ENCODE data around the gene PSMD3. TPM values are rescaled to one million over a fixed set of nuclear protein-coding genes. Genes with fewer than 3 reads are reported as not detected.
"Not testable (repeated sequence)": the region's sequence is repeated elsewhere in the genome, so short reads cannot be mapped to it uniquely, and the experiment has no call there.

PSMD3 gene
- 49.7 TPM for polyA plus RNA-seq

DNA sequence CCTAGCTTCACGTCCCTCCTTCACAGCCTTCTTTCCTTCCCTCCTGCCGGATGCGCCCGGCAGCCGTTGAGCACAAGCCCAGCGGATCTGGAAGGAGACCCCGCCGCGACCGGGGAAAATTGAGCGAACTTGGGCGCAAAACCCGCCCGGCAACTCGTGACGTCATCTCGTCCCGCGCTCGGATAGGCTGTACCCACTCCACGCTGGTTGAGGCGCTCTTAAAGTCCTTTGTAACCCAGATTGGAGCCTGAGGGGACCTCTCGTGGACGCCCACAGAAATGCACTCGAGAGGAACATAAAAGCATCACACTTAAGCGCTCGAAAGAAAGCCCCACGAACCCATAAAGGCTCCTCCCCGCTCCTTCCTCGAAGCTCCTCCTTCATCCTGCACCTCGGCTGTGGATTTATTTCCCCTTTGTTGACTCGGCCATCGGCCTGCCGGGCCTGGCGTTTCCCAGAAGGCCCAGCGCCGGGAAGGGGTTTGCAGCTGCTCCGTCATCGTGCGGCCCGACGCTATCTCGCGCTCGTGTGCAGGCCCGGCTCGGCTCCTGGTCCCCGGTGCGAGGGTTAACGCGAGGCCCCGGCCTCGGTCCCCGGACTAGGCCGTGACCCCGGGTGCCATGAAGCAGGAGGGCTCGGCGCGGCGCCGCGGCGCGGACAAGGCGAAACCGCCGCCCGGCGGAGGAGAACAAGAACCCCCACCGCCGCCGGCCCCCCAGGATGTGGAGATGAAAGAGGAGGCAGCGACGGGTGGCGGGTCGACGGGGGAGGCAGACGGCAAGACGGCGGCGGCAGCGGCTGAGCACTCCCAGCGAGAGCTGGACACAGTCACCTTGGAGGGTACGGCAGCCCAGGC lies at the start of gene PSMD3:
Gene PSMD3 (plus strand): TSS at position 457 of the 856 bp plus-strand sequence. CDS start 164 bp downstream, at position 621.
- H3K4me3 Mint-ChIP-seq: peak within 1 kb of the TSS; percentile 94 to 97 (median 96)
- peak within 1 kb of the TSS; percentile 94 to 98 (median 96) for H3K27ac Mint-ChIP-seq

DNA sequence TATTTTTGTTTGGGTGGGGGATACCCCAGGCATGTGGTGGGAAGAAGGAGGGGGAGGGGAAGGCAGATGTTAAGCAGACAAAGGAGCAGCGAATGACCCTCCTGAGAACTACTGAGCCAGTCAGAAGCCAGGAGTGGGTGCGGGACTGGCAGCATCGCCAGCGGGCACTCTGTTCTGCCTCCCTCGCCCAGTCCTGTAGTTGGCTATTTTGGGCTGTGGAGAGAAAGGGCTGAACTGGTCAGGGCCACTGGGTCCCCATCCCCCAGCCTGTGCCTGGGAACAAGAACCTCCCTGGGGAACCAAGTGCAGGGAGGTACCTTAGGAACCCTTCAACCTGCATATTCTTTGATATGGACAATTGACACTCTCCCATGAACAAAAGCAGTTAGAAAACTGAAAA lies 46.7 kb upstream of the PSMD3 start:
- no peaks in the 10 kb centered on the region for H3K9me3 Mint-ChIP-seq
- no peaks in the 10 kb centered on the region for H3K36me3 Mint-ChIP-seq
- no peak overlapping the region for H3K27ac Mint-ChIP-seq
- peak overlapping the region in 1 of 4 donors; percentile 58 for H3K4me3 Mint-ChIP-seq
- H3K27me3 Mint-ChIP-seq: no peaks in the 10 kb centered on the region
- peaks cover 1 to 9% (median 6%) of the 10 kb centered on the region in 3 donors for H3K4me1 Mint-ChIP-seq

More for the DNA sequence above, at the start of gene PSMD3:
- Mint-ChIP-seq H3K4me1 (peaks cover 23 to 28% (median 26%) of the 10 kb centered on the region in 3 donors), H3K36me3 (peaks cover 2% of the 10 kb centered on the region), H3K27me3 (no peaks in the 10 kb centered on the region), H3K9me3 (no peaks in the 10 kb centered on the region)

DNA sequence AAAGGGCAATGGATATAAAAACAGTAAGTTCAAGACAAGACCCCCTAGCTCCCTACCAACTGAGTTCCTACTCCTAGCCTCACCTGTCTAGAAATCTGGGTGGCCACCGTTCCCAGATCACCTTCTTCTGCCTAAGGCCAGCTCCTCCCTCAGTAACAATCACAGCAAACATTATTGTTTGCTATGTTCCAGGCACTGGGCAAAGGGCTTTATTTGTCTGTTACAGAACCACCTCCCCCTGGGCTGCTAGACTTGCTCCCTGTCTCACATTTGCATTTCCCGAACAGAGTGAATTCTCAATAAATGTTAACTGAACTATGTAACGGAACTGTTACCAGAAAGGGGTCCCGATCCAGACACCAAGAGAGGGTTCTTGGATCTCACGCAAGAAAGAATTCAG lies 46.3 kb upstream of the PSMD3 start:
- Mint-ChIP-seq H3K4me1 (peaks cover 3 to 11% (median 6%) of the 10 kb centered on the region in 3 donors), H3K36me3 (no peaks in the 10 kb centered on the region), H3K27me3 (no peaks in the 10 kb centered on the region), H3K27ac (no peak overlapping the region), H3K4me3 (peak overlapping the region in 1 of 4 donors; percentile 58), H3K9me3 (no peaks in the 10 kb centered on the region)

DNA sequence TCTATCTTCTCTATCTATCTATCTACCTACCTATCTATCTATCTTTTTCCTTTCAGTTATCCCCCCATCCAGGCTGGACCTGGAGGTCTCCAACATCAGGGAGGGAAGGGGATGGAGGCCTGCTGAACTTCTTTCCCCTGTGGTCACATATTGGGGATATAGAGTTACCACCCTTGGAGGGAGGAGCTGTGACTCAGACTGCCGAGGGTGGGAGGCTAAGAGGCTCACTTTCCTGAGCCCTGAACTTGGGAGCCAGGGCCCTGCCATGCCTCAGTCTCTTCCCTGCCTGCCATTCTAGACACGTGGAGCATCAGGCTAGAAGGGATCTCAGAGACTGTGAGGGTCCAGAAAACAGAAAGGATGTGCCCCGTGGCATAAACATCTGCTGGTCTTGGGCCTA lies 44.7 kb upstream of the PSMD3 start:
- Mint-ChIP-seq H3K9me3 (no peaks in the 10 kb centered on the region), H3K27me3 (no peaks in the 10 kb centered on the region), H3K4me3 (peak overlapping the region in 1 of 4 donors; percentile 38), H3K36me3 (no peaks in the 10 kb centered on the region), H3K27ac (no peak overlapping the region), H3K4me1 (peaks cover 10 to 20% (median 11%) of the 10 kb centered on the region in 3 donors)

DNA sequence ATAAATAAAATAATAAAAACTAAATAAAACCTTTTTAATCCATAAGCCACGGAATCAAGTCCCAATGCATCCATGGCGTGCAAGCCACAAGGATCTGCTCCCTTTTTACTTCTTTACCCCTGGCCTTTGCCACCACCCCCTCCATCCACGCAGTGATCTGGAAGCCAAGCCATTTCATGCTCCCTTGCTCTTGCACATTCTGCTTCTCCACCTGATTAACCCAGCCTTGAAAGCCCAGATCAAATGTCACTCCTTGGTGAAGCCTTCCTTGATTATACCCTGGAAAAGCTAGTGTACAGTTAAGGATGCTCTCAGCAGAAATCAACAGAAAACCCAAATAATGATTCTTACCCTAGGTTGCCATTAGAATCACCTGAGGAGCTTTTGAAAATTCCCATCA lies 43.2 kb upstream of the PSMD3 start:
- no peak overlapping the region for H3K27ac Mint-ChIP-seq
- H3K4me3 Mint-ChIP-seq: peak overlapping the region in 1 of 4 donors; percentile 67
- H3K36me3 Mint-ChIP-seq: peaks cover 2% of the 10 kb centered on the region

DNA sequence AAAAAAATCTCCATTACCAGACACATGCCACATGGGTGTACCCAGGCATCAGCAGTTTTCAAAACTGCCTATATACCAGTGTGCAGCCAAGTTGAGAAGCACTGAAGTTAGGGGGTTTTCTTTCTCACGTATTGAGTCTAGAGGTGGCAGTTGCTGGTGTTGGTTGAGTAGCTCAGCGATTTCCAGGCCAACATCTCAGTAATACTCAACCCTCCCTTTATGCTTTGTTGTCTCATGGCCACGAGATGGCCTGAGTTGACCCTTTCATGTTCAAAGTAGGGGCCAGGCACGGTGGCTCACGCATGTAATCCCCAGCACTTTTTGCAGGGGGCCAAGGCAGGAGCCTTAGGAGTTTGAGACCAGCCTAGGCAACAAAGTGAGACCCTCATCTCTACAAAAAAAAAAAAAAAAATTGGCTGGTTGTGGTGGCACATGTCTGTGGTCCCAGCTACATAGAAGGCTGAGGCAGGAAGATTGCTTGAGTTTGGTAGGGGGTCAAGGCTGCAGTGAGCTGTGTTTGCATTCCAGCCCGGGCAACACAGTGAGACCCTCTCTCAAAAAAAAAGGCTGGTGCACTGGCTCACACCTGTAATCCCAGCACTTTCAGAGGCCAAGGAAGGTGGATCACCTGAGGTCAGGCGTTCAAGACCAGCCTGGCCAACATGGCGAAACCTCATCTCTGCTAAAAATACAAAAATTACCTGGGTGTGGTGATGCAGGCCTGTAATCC lies 42.3 kb upstream of the PSMD3 start:
- Mint-ChIP-seq H3K27me3 (no peaks in the 10 kb centered on the region), H3K9me3 (no peaks in the 10 kb centered on the region), H3K4me1 (peaks cover 10 to 18% (median 11%) of the 10 kb centered on the region in 3 donors), H3K4me3 (no peak overlapping the region), H3K27ac (no peak overlapping the region), H3K36me3 (peaks cover 2% of the 10 kb centered on the region)

More for the DNA sequence above, 43.2 kb upstream of the PSMD3 start:
- Mint-ChIP-seq H3K4me1 (peaks cover 10 to 20% (median 11%) of the 10 kb centered on the region in 3 donors), H3K27me3 (no peaks in the 10 kb centered on the region), H3K9me3 (no peaks in the 10 kb centered on the region)

DNA sequence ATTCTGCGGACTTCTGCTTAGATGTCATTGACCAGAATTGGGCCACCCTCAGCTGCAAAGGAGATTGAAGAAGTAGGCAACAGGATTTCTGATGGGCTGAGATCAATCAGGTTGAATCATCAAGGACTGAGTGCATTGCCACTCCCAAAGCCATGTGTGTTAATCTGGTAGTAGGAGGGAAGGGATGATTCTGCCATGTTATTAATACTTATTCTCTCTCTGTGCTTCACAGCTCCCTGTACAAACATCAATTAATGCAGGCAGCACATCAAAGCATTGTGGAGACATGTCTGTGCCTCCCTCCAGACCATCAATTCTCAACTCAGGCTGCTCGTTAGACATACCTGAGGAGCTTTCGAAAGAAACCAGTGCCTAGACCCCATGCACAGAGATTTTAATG lies 41.5 kb upstream of the PSMD3 start:
- Mint-ChIP-seq H3K27me3 (no peaks in the 10 kb centered on the region), H3K9me3 (no peaks in the 10 kb centered on the region), H3K4me3 (no peak overlapping the region), H3K4me1 (peaks cover 10 to 18% (median 11%) of the 10 kb centered on the region in 3 donors), H3K27ac (peak overlapping the region in 2 of 3 donors; percentile 0 to 9), H3K36me3 (peaks cover 2% of the 10 kb centered on the region)

DNA sequence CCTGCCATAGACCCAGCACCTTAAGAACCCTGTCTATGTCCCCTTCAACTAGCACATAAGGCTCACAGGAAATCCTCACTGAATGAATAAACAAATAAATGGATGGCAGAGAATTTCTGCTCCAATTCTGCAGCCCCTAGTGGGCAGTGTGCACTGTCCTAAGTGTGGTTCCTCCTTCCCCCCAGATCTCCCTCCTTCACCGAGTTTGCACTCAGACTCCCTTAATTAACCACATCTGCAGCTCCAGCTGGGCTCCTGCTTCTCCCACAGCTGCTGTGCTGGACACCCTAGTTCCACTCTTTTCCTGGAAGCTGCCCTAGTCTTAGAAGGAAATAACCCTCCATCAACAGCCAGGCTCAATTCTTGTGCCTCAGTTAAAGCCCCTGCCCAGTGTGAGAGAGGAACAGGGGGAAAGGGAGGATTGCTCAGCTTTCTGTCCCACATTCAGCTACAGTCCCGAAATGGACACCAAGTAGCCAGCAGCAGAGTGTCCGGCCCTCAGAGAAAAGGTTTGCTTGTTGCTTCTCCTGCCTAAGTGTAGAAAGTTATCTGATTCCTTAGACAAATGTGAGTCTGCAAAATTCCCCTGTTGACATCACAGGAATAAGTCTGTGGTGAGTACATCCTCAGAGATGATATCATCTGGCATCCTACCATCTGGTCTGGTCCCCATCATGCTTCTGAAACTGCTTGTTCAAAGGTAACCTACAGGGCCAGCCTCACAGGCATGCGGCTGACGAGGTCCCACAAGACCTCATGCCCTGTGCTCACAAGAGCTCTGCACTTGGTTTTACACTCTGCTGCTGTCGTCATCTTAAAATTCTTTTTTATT lies 40.8 kb upstream of the PSMD3 start:
- Mint-ChIP-seq H3K36me3 (peaks cover 2% of the 10 kb centered on the region), H3K27me3 (no peaks in the 10 kb centered on the region), H3K9me3 (no peaks in the 10 kb centered on the region), H3K4me3 (peak overlapping the region in 1 of 4 donors; percentile 18), H3K4me1 (peaks cover 10 to 18% (median 11%) of the 10 kb centered on the region in 3 donors), H3K27ac (peak overlapping the region; percentile 0 to 64 (median 9))

DNA sequence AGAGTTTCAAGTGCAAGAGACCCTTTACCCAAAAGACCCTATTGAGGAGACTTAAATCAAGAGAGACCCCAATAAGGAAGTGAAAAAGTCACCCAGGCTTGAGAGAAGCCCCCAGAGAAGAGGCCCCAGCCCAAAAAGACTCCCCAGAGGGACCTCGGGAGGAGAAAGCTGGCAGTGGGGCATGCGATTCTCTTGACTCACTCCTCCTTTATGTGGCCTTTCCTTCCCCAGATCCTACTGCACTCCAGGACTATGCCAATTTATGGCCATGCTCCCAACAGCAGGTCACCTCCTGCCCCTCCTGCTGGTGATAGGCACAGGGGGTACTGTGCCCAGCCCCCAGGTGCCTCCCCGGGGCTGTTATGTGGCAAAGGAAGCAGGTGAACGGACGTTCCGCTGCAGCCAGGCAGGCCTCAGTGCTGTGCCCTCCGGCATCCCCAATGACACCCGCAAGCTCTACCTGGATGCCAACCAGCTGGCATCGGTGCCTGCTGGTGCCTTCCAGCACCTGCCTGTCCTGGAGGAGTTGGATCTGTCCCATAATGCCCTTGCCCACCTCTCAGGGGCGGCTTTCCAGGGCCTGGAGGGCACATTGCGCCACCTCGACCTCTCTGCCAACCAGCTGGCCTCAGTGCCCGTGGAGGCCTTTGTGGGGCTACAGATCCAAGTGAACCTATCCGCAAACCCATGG lies 36.8 kb upstream of the PSMD3 start:
- Mint-ChIP-seq H3K36me3 (peaks cover 2% of the 10 kb centered on the region), H3K4me1 (peaks cover 25 to 28% (median 26%) of the 10 kb centered on the region in 3 donors), H3K27me3 (no peaks in the 10 kb centered on the region), H3K9me3 (no peaks in the 10 kb centered on the region), H3K27ac (no peak overlapping the region), H3K4me3 (no peak overlapping the region)

DNA sequence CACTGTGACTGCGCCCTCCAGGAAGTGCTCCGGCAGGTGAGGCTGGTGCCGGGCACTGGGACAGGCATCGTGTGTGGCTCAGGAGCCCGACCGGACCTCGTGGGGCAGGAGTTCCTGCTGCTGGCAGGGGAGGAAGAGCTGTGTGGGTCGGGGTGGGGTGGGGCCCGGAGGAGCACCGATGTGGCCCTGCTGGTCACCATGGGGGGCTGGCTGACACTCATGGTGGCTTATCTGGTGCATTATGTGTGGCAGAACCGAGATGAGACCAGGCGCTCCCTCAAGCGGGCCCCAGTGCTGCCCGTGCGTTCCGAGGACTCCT lies 36.3 kb upstream of the PSMD3 start:
- no peaks in the 10 kb centered on the region for H3K9me3 Mint-ChIP-seq
- H3K36me3 Mint-ChIP-seq: peaks cover 2% of the 10 kb centered on the region
- H3K4me1 Mint-ChIP-seq: peaks cover 23 to 28% (median 26%) of the 10 kb centered on the region in 3 donors
- no peaks in the 10 kb centered on the region for H3K27me3 Mint-ChIP-seq
- no peak overlapping the region for H3K27ac Mint-ChIP-seq
- no peak overlapping the region for H3K4me3 Mint-ChIP-seq

DNA sequence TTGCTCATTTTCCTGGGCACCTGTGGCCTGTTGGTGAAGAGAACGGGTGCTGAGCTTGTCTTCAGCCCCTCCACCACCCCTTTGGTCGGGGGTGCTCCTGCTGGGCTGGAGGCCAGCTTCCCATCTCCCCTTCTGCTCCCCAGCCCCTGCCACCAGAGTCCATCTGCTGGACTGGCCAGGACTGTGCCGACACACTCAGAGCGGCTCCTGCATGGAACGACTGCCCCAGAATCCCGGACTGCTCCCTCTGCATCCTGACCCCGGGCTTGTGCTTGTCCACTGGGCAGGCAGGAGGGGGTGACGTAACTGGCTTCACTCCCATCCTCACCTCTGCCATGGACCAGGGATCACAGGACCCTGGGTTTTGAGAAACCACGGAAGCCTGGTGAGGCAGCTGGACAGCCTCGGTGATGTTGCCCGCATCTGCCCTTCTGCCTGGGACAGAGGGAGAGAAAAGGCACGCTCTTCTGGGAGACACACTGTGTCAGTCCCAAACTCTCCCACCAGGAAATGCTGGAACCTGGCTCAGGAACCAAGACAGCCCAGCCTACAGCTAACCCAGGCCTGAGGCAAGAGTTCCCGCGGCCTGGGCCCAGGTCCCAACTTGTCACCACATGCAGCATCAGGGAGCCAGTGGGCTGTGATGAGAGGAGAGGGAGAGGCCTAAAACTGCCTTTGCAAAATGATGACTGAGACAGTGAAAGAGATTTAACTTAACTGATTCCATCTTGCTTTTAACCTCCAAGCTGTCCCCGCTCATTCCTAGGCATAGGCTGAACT lies 33.9 kb upstream of the PSMD3 start:
- Mint-ChIP-seq H3K4me1 (peaks cover 20 to 27% (median 22%) of the 10 kb centered on the region in 3 donors), H3K4me3 (no peak overlapping the region), H3K27ac (no peak overlapping the region), H3K27me3 (no peaks in the 10 kb centered on the region), H3K36me3 (no peaks in the 10 kb centered on the region), H3K9me3 (no peaks in the 10 kb centered on the region)

DNA sequence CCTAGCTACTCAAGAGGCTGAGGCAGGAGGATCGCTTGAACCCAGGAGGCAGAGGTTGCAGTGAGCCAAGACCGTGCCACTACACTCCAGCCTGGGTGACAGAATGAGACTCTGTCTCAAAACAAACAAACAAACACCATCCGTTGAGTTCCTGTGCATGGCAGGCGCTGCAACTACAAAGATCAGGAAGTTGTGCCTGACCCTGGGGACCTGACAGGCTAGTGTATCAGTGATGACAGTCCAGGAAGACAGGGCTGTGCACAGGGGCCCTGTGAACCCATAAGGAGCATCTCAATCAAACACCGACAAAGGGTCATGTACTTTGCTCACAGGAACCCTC lies 32.1 kb upstream of the PSMD3 start:
- not testable (repeated sequence) for H3K9me3 Mint-ChIP-seq, H3K36me3 Mint-ChIP-seq, H3K27me3 Mint-ChIP-seq
- Mint-ChIP-seq H3K4me3 (peak overlapping the region; percentile 25 to 66 (median 58)), H3K4me1 (peaks cover 22 to 30% (median 25%) of the 10 kb centered on the region in 3 donors), H3K27ac (peak overlapping the region in 2 of 3 donors; percentile 80 to 86)

DNA sequence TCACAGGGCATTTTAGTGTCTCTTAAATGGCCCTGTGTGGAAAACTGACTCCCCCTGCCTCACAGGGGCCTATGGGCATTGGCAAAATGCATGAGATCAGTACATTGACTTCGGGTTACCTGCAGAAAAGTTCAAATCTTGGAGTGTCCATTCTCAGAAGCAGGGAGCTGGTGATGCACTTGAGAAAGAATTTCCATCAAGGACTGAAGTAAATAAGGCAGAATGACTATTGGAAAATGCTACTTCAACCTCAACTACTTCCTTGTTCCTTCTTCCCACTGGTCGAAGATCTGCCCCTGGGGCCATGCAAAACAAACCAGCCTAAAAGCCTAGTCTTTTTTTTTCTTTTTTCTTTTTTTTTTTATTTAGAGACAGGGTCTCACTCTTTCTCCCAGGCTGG lies 31.6 kb upstream of the PSMD3 start:
- Mint-ChIP-seq H3K27ac (peak overlapping the region in 2 of 3 donors; percentile 80 to 86), H3K36me3 (no peaks in the 10 kb centered on the region), H3K4me1 (peaks cover 26 to 32% (median 28%) of the 10 kb centered on the region in 3 donors), H3K27me3 (no peaks in the 10 kb centered on the region), H3K4me3 (peak overlapping the region in 3 of 4 donors; percentile 54 to 66 (median 63)), H3K9me3 (no peaks in the 10 kb centered on the region)
